ENCODE measurements around the gene CDCA5.

GRCh38 chr11:65058419-65059054, 25.3 kb downstream of the CDCA5 start, which contains the start of gene NAALADL1:
- TF ChIP-seq POLR2A (IDR thresholded peaks at IDR 0.05) (no peak), POLR2AphosphoS5 (IDR thresholded peaks at IDR 0.05; ENCODE audit: insufficient read depth in 1 of 2, low read depth in 1 of 2) (no peak)
